ENCODE results near the gene TMEM145. TPM values are rescaled to one million over a fixed set of nuclear protein-coding genes. Genes with fewer than 3 reads are reported as not detected.

Gene TMEM145
- total and polyA plus RNA-seq, 9 of the 15 experiments (the other 6 are each of a cell fraction or from before 2014, with no cell fraction given) = 0.80 to 5.5 (median 1.9) TPM; not detected in 3

GRCh38 chr19:42284066-42284501, 29.0 kb upstream of the TMEM145 start:
- DNase-seq (ENCODE audit: extremely low read depth in 1 of 4, low spot score in 3 of 4) = peak; percentile 86 to 95 (median 88)
- FAIRE-seq = no peak
- 0 out of 2 replicates have a peak, but pooled peaks cover 8% of the 10 kb centered on the region for H4K20me1 ChIP-seq (replicated peaks; ENCODE audit: control insufficient read depth, insufficient read depth, low read length)
- H2AFZ ChIP-seq (ENCODE audit: low read depth, low read length) = peak overlapping the region; percentile 55; the same call in 1 of the 2 replicates
- peak overlapping the region; percentile 68 to 94; a peak in 3 of 4 replicates for H3K9ac ChIP-seq (ENCODE audit: insufficient read depth in 1 of 2, low read depth in 2 of 2, low read length in 2 of 2)
- intact Hi-C loops (cut with micrococcal nuclease) (no loop called here), in situ Hi-C loops (cut with MboI) (no loop called here)
- peaks cover 26% of the 10 kb centered on the region; the same call in 2 of the 3 replicates for H3K36me3 ChIP-seq (ENCODE audit: control insufficient read depth, insufficient read depth, low read length)
- peaks cover 45 to 87% of the 10 kb centered on the region in 2 experiments for H3K4me1 ChIP-seq (replicated peaks in 1 of 2; ENCODE audit: control insufficient read depth in 2 of 2, insufficient read depth in 2 of 2, low read length in 2 of 2)
- ChIA-PET POLR2A (interaction anchor here (1.0 to 1.7 kb wide), 4 partner anchors 9 to 40 kb away, joined by 3 to 4 read pairs (median 4); no protein-coding TSS in a partner anchor), CTCF (ENCODE audit: low intra/inter-chr PET ratio) (interaction anchor here (0.8 kb wide), 1 partner anchor 41 kb away, joined by 3 read pairs; the partner anchor contains the start of gene MEGF8)
- peak overlapping the region; percentile 51; the same call in 1 of the 2 replicates for H3K4me2 ChIP-seq (ENCODE audit: insufficient read depth, low read length)
- H3K27ac ChIP-seq (ENCODE audit: extremely low read depth, low read depth, low read length) = peak overlapping the region; percentile 90
- peak overlapping the region; percentile 48 for H3K4me3 ChIP-seq
- no peaks in the 10 kb centered on the region for H3K9me1 ChIP-seq (ENCODE audit: control insufficient read depth, insufficient read depth, low read length)
- 3% methylated on average over 12 of the region's 76 CpGs for WGBS (ENCODE audit: insufficient coverage, low coverage, missing lambda C conversion rate)
- peak; percentile 1; the same call in 2 of the 3 replicates for ATAC-seq
- BruUV-seq (replicated peaks) = no TSS peak
- H3K9me3 ChIP-seq (replicated peaks; ENCODE audit: control insufficient read depth, insufficient read depth, low read depth, low read length) = no peaks in the 10 kb centered on the region
- H3K79me2 ChIP-seq (ENCODE audit: control insufficient read depth, insufficient read depth, low read length) = peaks cover 66% of the 10 kb centered on the region
- no peaks in the 10 kb centered on the region; a peak in 1 of 5 replicates for H3K27me3 ChIP-seq (ENCODE audit: control insufficient read depth in 2 of 2, insufficient read depth in 2 of 2, low read length in 2 of 2)
- peak; percentile 59; the same call in 1 of the 2 replicates for TF ChIP-seq BHLHE40 (IDR thresholded peaks at IDR 0.05; ENCODE audit: low read length)
- no peak for TF ChIP-seq SRSF1 (IDR thresholded peaks at IDR 0.05; ENCODE audit: low read depth, low read length)
- no peak for TF ChIP-seq ILF3 (IDR thresholded peaks at IDR 0.05; ENCODE audit: borderline replicate concordance)
- peak; percentile 14 for TF ChIP-seq KDM5B (IDR thresholded peaks at IDR 0.05; ENCODE audit: insufficient replicate concordance, low read depth, low read length)
- no peak for TF ChIP-seq CBX1 (IDR thresholded peaks at IDR 0.05; ENCODE audit: low read depth)
- no peak for TF ChIP-seq TBL1XR1 (IDR thresholded peaks at IDR 0.05; ENCODE audit: low read length in 2 of 2)
- 0 out of 2 replicates have a peak, but pooled peaks have one; percentile 30 for TF ChIP-seq SIN3B (IDR thresholded peaks at IDR 0.05; ENCODE audit: low read depth)
- TF ChIP-seq NONO (IDR thresholded peaks at IDR 0.05; ENCODE audit: low read depth in 2 of 2, low read length in 1 of 2) = peak in 1 of 2 experiments; percentile 91; a peak in 2 of 4 replicates
- TF ChIP-seq ZNF76 (CRISPR knock-in tag; IDR thresholded peaks at IDR 0.05; ENCODE audit: borderline replicate concordance) = no peak
- TF ChIP-seq SMC3 (conservative IDR thresholded peaks at IDR 0.05; ENCODE audit: insufficient read depth, low read depth, low read length) = no peak
- no peak for TF ChIP-seq GABPB2 (CRISPR knock-in tag; conservative IDR thresholded peaks at IDR 0.05)
- no peak for TF ChIP-seq ZNF324 (CRISPR knock-in tag; IDR thresholded peaks at IDR 0.05)
- no peak for TF ChIP-seq ZNF280B (CRISPR knock-in tag; IDR thresholded peaks at IDR 0.05)
- TF ChIP-seq PBX2 (CRISPR knock-in tag; IDR thresholded peaks at IDR 0.05; ENCODE audit: low read depth) = no peak
- no peak for TF ChIP-seq PBX2 (tag; conservative IDR thresholded peaks at IDR 0.05; ENCODE audit: low read depth)

Data from K562 (cell line).